Fibroblast of lung (primary cell): ENCODE data around the gene BZW2. TPM values are rescaled to one million over a fixed set of nuclear protein-coding genes. Genes with fewer than 3 reads are reported as not detected.

Experiments
- DNase-seq, 2 donors: peaks; one replicate each; pipeline versions ENCODE4 v3.0.0 to v3.0.0-alpha.2; 2010; ENCODE audit warnings: low read depth in 2 of 2
- H2AFZ ChIP-seq: 2 replicates; pipeline ENCODE4 v1.5.1; 2012; ENCODE audit warnings: low read length, control low read depth, inconsistent platforms
- H3K27ac ChIP-seq: 2 replicates; pipeline ENCODE4 v1.5.1; 2011; ENCODE audit warnings: low read length, control low read depth; ENCODE audit not compliant: insufficient read depth
- H3K27me3 ChIP-seq: 2 replicates; pipeline ENCODE4 v1.5.1; 2011; ENCODE audit warnings: mild to moderate bottlenecking, low read length; ENCODE audit not compliant: control insufficient read depth, insufficient read depth
- H3K36me3 ChIP-seq: 2 replicates; pipeline ENCODE4 v1.5.1; 2011; ENCODE audit warnings: low read length; ENCODE audit not compliant: control insufficient read depth, insufficient read depth
- H3K4me1 ChIP-seq: 2 replicates; pipeline ENCODE4 v1.5.1; 2011; ENCODE audit warnings: low read length; ENCODE audit not compliant: control insufficient read depth, insufficient read depth; ENCODE audit errors: extremely low read depth
- H3K4me2 ChIP-seq: 2 replicates; pipeline ENCODE4 v1.5.1; 2011; ENCODE audit warnings: low read length, control low read depth; ENCODE audit not compliant: insufficient read depth; ENCODE audit errors: extremely low read depth
- H3K4me3 ChIP-seq, 4 experiments: fragments of 200-600 bp in 1 of 4; sonication (generic) in 1 of 4; replicated peaks in 1 of 4; 2 replicates each; pipeline ENCODE4 v1.5.1; 2011 to 2016; ENCODE audit warnings: low read length in 4 of 4, low read depth in 3 of 4, mild to moderate bottlenecking in 3 of 4, control low read depth in 2 of 4, inconsistent platforms in 1 of 4, mixed read lengths in 1 of 4; ENCODE audit not compliant: insufficient read depth in 1 of 4; ENCODE audit errors: control extremely low read depth in 1 of 4
- H3K79me2 ChIP-seq: 2 replicates; pipeline ENCODE4 v1.5.1; 2012; ENCODE audit warnings: mild to moderate bottlenecking, low read length, inconsistent platforms; ENCODE audit not compliant: control insufficient read depth, insufficient read depth
- H3K9ac ChIP-seq: 2 replicates; pipeline ENCODE4 v1.5.1; 2011; ENCODE audit warnings: mild to moderate bottlenecking, low read length, control low read depth; ENCODE audit not compliant: insufficient read depth
- H3K9me3 ChIP-seq: 2 replicates; pipeline ENCODE4 v1.5.1; 2012; ENCODE audit warnings: low read depth, low read length; ENCODE audit not compliant: control insufficient read depth, insufficient read depth
- H4K20me1 ChIP-seq: 2 replicates; pipeline ENCODE4 v1.5.1; 2011; ENCODE audit warnings: low read length; ENCODE audit not compliant: control insufficient read depth, insufficient read depth; ENCODE audit errors: extremely low read depth
- CTCF ChIP-seq, 2 donors: IDR thresholded peaks in 1 of 2; conservative IDR thresholded peaks in 1 of 2; 1 replicate in 1 of 2; 2 replicates in 1 of 2; pipeline ENCODE4 v1.5.1; 2011 to 2012; ENCODE audit warnings: low read length in 2 of 2, control low read depth in 1 of 2, inconsistent platforms in 1 of 2, low read depth in 1 of 2, mild to moderate bottlenecking in 1 of 2
- EZH2 ChIP-seq: IDR thresholded peaks from 2 replicates; pipeline ENCODE4 v1.5.1; 2012; ENCODE audit warnings: low read length, control low read depth, mild to moderate bottlenecking; ENCODE audit errors: missing control alignments
- polyA plus RNA-seq, 2 donors: library from polyadenylated mRNA; depleted of rRNA in 1 of 2; stranded (reverse) in 1 of 2; unstranded in 1 of 2; fragments of >200 nt; gene quantifications; 2 replicates each; pipeline ENCODE4 v1.2.1, GENCODE V29; 2011 to 2012; ENCODE audit warnings: missing spikeins in 1 of 2
- total RNA-seq: library from RNA; depleted of rRNA; stranded (reverse); fragments of >200 nt; gene quantifications from 2 replicates; pipeline ENCODE4 v1.2.1, GENCODE V29; 2014

BZW2 gene
- total and polyA plus RNA-seq, 2 donors (not counting 1 experiment from before 2014, with no cell fraction given), result 43.3 to 88.8 TPM

GRCh38 chr7:16616122-16616521 is 29.9 kb upstream of the BZW2 start:
- Histone ChIP-seq H3K4me1 (no peaks in the 10 kb centered on the region), H3K36me3 (peaks cover 4% of the 10 kb centered on the region), H4K20me1 (no peaks in the 10 kb centered on the region), H3K4me2 (no peak overlapping the region), H3K4me3 (no peak overlapping the region), H3K79me2 (no peaks in the 10 kb centered on the region), H3K9me3 (no peaks in the 10 kb centered on the region), H3K9ac (no peak overlapping the region), H3K27me3 (no peaks in the 10 kb centered on the region), H2AFZ (no peak overlapping the region), H3K27ac (no peak overlapping the region)
- TF ChIP-seq EZH2, result no peak
- TF ChIP-seq CTCF (conservative IDR thresholded peaks at IDR 0.05 in 1 of 2, IDR thresholded peaks at IDR 0.05 in 1 of 2; ENCODE audit: low read depth in 1 of 2, low read length in 2 of 2), result no peak
- no peak for DNase-seq

- H3K27me3 ChIP-seq, result no peaks in the 10 kb centered on the region
- no peak overlapping the region for H3K9ac ChIP-seq
- no peak overlapping the region for H3K4me2 ChIP-seq
- no peak overlapping the region for H3K27ac ChIP-seq
- no peaks in the 10 kb centered on the region for H3K9me3 ChIP-seq
- no peaks in the 10 kb centered on the region for H3K4me1 ChIP-seq
- no peaks in the 10 kb centered on the region for H3K79me2 ChIP-seq
- no peak overlapping the region for H3K4me3 ChIP-seq
- DNase-seq, result no peak
- H2AFZ ChIP-seq, result no peak overlapping the region
- TF ChIP-seq EZH2 (no peak), CTCF (conservative IDR thresholded peaks at IDR 0.05 in 1 of 2, IDR thresholded peaks at IDR 0.05 in 1 of 2; ENCODE audit: low read depth in 1 of 2, low read length in 2 of 2) (no peak)
- H3K36me3 ChIP-seq, result peaks cover 5% of the 10 kb centered on the region
- no peaks in the 10 kb centered on the region for H4K20me1 ChIP-seq
Observed at GRCh38 chr7:16616542-16616941, 29.4 kb upstream of the BZW2 start.

- H3K9ac ChIP-seq, result no peak overlapping the region
- H2AFZ ChIP-seq, result no peak overlapping the region
- H3K36me3 ChIP-seq, result peaks cover 8% of the 10 kb centered on the region
- H3K4me2 ChIP-seq, result no peak overlapping the region
- H3K4me3 ChIP-seq, result no peak overlapping the region
- H4K20me1 ChIP-seq, result no peaks in the 10 kb centered on the region
- no peaks in the 10 kb centered on the region for H3K27me3 ChIP-seq
- no peaks in the 10 kb centered on the region for H3K4me1 ChIP-seq
- H3K27ac ChIP-seq, result no peak overlapping the region
- no peaks in the 10 kb centered on the region for H3K79me2 ChIP-seq
- DNase-seq, result peak; percentile 9 to 45
- TF ChIP-seq EZH2 (no peak), CTCF (conservative IDR thresholded peaks at IDR 0.05 in 1 of 2, IDR thresholded peaks at IDR 0.05 in 1 of 2; ENCODE audit: low read depth in 1 of 2, low read length in 2 of 2) (no peak)
- no peaks in the 10 kb centered on the region for H3K9me3 ChIP-seq
Observed at GRCh38 chr7:16619979-16620408, 26.0 kb upstream of the BZW2 start.
